Spleen (tissue), 7 donors: ENCODE data around the gene MOCS1.

ENCODE experiments used
- POLR2A ChIP-seq, 3 donors: fragments of 450-650 bp; IDR thresholded peaks; one replicate each; pipeline ENCODE4 v1.5.1; 2017; ENCODE audit warnings: antibody characterized with exemption in 3 of 3, mild to moderate bottlenecking in 1 of 3
- POLR2AphosphoS5 ChIP-seq, 3 donors: sonication (generic); formaldehyde crosslinking; IDR thresholded peaks; one replicate each; pipeline ENCODE4 v1.5.1; 2017; ENCODE audit warnings: antibody characterized with exemption in 3 of 3
- TF ChIP-seq, protein P1 (sequence below), 11 experiments: fragments of 200-600 bp in 7 of 11; fragments of 450-650 bp in 4 of 11; sonication (generic) in 4 of 11; IDR thresholded peaks in 8 of 11; conservative IDR thresholded peaks in 3 of 11; 1 replicate in 7 of 11; 2 replicates in 4 of 11; pipeline versions ENCODE4 v1.4.0 to v1.8.0; 2016 to 2021; ENCODE audit warnings: antibody characterized with exemption in 11 of 11, inconsistent platforms in 4 of 11, mild to moderate bottlenecking in 1 of 11
- donor health status: DM: no; HTN: no; CAD: no; lungs with moderate emphysema.
- donor health status: DM: no; HTN: no; CAD: no.
- donor health status: DM: no; HTN: no; CAD: no.

GRCh38 chr6:39876111-39876510, 58.2 kb downstream of the MOCS1 start:
- TF ChIP-seq, protein P1, sequence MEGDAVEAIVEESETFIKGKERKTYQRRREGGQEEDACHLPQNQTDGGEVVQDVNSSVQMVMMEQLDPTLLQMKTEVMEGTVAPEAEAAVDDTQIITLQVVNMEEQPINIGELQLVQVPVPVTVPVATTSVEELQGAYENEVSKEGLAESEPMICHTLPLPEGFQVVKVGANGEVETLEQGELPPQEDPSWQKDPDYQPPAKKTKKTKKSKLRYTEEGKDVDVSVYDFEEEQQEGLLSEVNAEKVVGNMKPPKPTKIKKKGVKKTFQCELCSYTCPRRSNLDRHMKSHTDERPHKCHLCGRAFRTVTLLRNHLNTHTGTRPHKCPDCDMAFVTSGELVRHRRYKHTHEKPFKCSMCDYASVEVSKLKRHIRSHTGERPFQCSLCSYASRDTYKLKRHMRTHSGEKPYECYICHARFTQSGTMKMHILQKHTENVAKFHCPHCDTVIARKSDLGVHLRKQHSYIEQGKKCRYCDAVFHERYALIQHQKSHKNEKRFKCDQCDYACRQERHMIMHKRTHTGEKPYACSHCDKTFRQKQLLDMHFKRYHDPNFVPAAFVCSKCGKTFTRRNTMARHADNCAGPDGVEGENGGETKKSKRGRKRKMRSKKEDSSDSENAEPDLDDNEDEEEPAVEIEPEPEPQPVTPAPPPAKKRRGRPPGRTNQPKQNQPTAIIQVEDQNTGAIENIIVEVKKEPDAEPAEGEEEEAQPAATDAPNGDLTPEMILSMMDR (IDR thresholded peaks at IDR 0.05 in 8 of 11, conservative IDR thresholded peaks at IDR 0.05 in 3 of 11) = no peak
- no peak for TF ChIP-seq POLR2AphosphoS5 (IDR thresholded peaks at IDR 0.05)
- no peak for TF ChIP-seq POLR2A (IDR thresholded peaks at IDR 0.05)
